Right kidney (tissue), 1 donor: ENCODE results near the gene SRC.

ENCODE experiments used
- DNase-seq: peaks from one replicate; pipeline ENCODE4 v3.0.0-alpha.2; 2016

SRC gene

GRCh38 chr20:37415118-37416085 is 69.5 kb downstream of the SRC start:
- no peak for DNase-seq

GRCh38 chr20:37416100-37416847 is 70.3 kb downstream of the SRC start:
- DNase-seq: no peak

- no peak for DNase-seq
These were observed 71.1 kb downstream of the SRC start for GRCh38 chr20:37416848-37417616.

- no peak for DNase-seq
These were observed 71.9 kb downstream of the SRC start for GRCh38 chr20:37417617-37418467.

- DNase-seq: no peak
These were observed 72.7 kb downstream of the SRC start for GRCh38 chr20:37418591-37419109.

GRCh38 chr20:37419307-37419706 is 73.4 kb downstream of the SRC start:
- no peak for DNase-seq

- DNase-seq: no peak
These were observed 74.0 kb downstream of the SRC start for GRCh38 chr20:37419774-37420542.

- DNase-seq: no peak
These were observed 74.7 kb downstream of the SRC start for GRCh38 chr20:37420610-37421009.

GRCh38 chr20:37421060-37421905 is 75.3 kb downstream of the SRC start:
- DNase-seq: no peak

- DNase-seq: peak; percentile 56
These were observed 76.0 kb downstream of the SRC start for GRCh38 chr20:37421988-37422387.

GRCh38 chr20:37422791-37423286 is 76.9 kb downstream of the SRC start:
- DNase-seq: no peak

- no peak for DNase-seq
These were observed 77.6 kb downstream of the SRC start for GRCh38 chr20:37423545-37423944.

GRCh38 chr20:37424062-37424851 is 78.3 kb downstream of the SRC start:
- DNase-seq: no peak

- no peak for DNase-seq
These were observed 79.2 kb downstream of the SRC start for GRCh38 chr20:37425103-37425625.

- no peak for DNase-seq
These were observed 80.2 kb downstream of the SRC start for GRCh38 chr20:37426106-37426505.

GRCh38 chr20:37426978-37427377 is 81.0 kb downstream of the SRC start:
- no peak for DNase-seq

- no peak for DNase-seq
These were observed 84.1 kb downstream of the SRC start for GRCh38 chr20:37430044-37430443.

GRCh38 chr20:37430778-37431460 is 85.0 kb downstream of the SRC start:
- no peak for DNase-seq
